Measurements from ENCODE around the gene RPS6KA2. TPM values are rescaled to one million over a fixed set of nuclear protein-coding genes. Genes with fewer than 3 reads are reported as not detected.
A peak's percentile ranks its signal among the peaks of the same experiment; 100 is the strongest.

Gene RPS6KA2
- total RNA-seq, 1 donor from 2014 or later, result 50.2 TPM

- no peak for DNase-seq
- no peak for ATAC-seq (ENCODE audit: poor library complexity)
- intact Hi-C loops (cut with DNase I), result no loop called here
Observed at GRCh38 chr6:166527849-166528248, 99.2 kb downstream of the RPS6KA2 start.

- intact Hi-C loops (cut with DNase I), result no loop called here
- ATAC-seq (ENCODE audit: poor library complexity), result no peak
Observed at GRCh38 chr6:166526937-166527336, 100.1 kb downstream of the RPS6KA2 start.

GRCh38 chr6:166525567-166525966 lies 101.5 kb downstream of the RPS6KA2 start:
- intact Hi-C loops (cut with DNase I), result no loop called here
- DNase-seq, result no peak
- no peak for ATAC-seq (ENCODE audit: poor library complexity)

More at GRCh38 chr6:166526937-166527336, 100.1 kb downstream of the RPS6KA2 start:
- DNase-seq, result no peak

- DNase-seq (no peak), ATAC-seq (ENCODE audit: poor library complexity) (no peak)
- intact Hi-C loops (cut with DNase I), result no loop called here
Observed at GRCh38 chr6:166523782-166524559, 103.1 kb downstream of the RPS6KA2 start.

- intact Hi-C loops (cut with DNase I), result no loop called here
- DNase-seq, result no peak
- no peak for ATAC-seq (ENCODE audit: poor library complexity)
Observed at GRCh38 chr6:166520905-166521834, 105.9 kb downstream of the RPS6KA2 start.

GRCh38 chr6:166516251-166516884 lies 110.7 kb downstream of the RPS6KA2 start:
- intact Hi-C loops (cut with DNase I), result no loop called here
- DNase-seq (no peak), ATAC-seq (ENCODE audit: poor library complexity) (no peak)

- ATAC-seq (ENCODE audit: poor library complexity) (no peak), DNase-seq (no peak)
- intact Hi-C loops (cut with DNase I), result no loop called here
Observed at GRCh38 chr6:166515072-166515810, 111.8 kb downstream of the RPS6KA2 start.

GRCh38 chr6:166514196-166514595 lies 112.9 kb downstream of the RPS6KA2 start:
- DNase-seq (no peak), ATAC-seq (ENCODE audit: poor library complexity) (no peak)
- intact Hi-C loops (cut with DNase I), result no loop called here

GRCh38 chr6:166512567-166512966 lies 114.5 kb downstream of the RPS6KA2 start:
- intact Hi-C loops (cut with DNase I), result no loop called here
- DNase-seq (no peak), ATAC-seq (ENCODE audit: poor library complexity) (peak; percentile 25)

- ATAC-seq (ENCODE audit: poor library complexity) (no peak), DNase-seq (no peak)
- intact Hi-C loops (cut with DNase I), result no loop called here
Observed at GRCh38 chr6:166511316-166511715, 115.7 kb downstream of the RPS6KA2 start.

GRCh38 chr6:166509193-166509592 lies 117.9 kb downstream of the RPS6KA2 start:
- intact Hi-C loops (cut with DNase I), result no loop called here
- no peak for DNase-seq

GRCh38 chr6:166508726-166509125 lies 118.3 kb downstream of the RPS6KA2 start:
- ATAC-seq (ENCODE audit: poor library complexity) (no peak), DNase-seq (no peak)
- intact Hi-C loops (cut with DNase I), result no loop called here

More at GRCh38 chr6:166509193-166509592, 117.9 kb downstream of the RPS6KA2 start:
- ATAC-seq (ENCODE audit: poor library complexity), result no peak

GRCh38 chr6:166507809-166508564 lies 119.1 kb downstream of the RPS6KA2 start:
- ATAC-seq (ENCODE audit: poor library complexity) (no peak), DNase-seq (no peak)
- intact Hi-C loops (cut with DNase I), result no loop called here

- no peak for ATAC-seq (ENCODE audit: poor library complexity)
- intact Hi-C loops (cut with DNase I), result no loop called here
- no peak for DNase-seq
Observed at GRCh38 chr6:166507380-166507779, 119.7 kb downstream of the RPS6KA2 start.

GRCh38 chr6:166505133-166505905 lies 121.7 kb downstream of the RPS6KA2 start:
- no peak for ATAC-seq (ENCODE audit: poor library complexity)
- no peak for DNase-seq
- intact Hi-C loops (cut with DNase I), result no loop called here

GRCh38 chr6:166504100-166504499 lies 123.0 kb downstream of the RPS6KA2 start:
- no peak for ATAC-seq (ENCODE audit: poor library complexity)
- no peak for DNase-seq

GRCh38 chr6:166503167-166503744 lies 123.8 kb downstream of the RPS6KA2 start:
- DNase-seq, result no peak
- intact Hi-C loops (cut with DNase I), result no loop called here
- no peak for ATAC-seq (ENCODE audit: poor library complexity)

More at GRCh38 chr6:166504100-166504499, 123.0 kb downstream of the RPS6KA2 start:
- intact Hi-C loops (cut with DNase I), result no loop called here

Data from Right ventricle myocardium superior (tissue), 1 donor.